HEK293T (cell line): ENCODE results near the gene FADD.
A peak's percentile ranks its signal among the peaks of the same experiment; 100 is the strongest.

Experiments used
- CTCF ChIA-PET: fragments of 350-600 bp; formaldehyde crosslinking; extraction: SDS; loops from one replicate; lab custom pipeline; 2021; ENCODE audit warnings: antibody characterized with exemption, inconsistent platforms; lab: Yijun Ruan, JAX
- POLR2A ChIA-PET: fragments of 350-600 bp; formaldehyde crosslinking; extraction: SDS; loops from one replicate; lab custom pipeline; 2020; ENCODE audit warnings: antibody characterized with exemption, inconsistent platforms; lab: Yijun Ruan, JAX
- DNase-seq: peaks from one replicate; pipeline ENCODE4 v3.0.0; 2012; ENCODE audit warnings: mixed read lengths; ENCODE audit errors: extremely low spot score
- ARNT ChIP-seq: fragments of 450-650 bp; IDR thresholded peaks from 2 replicates; pipeline ENCODE4 v1.6.1; 2017; ENCODE audit warnings: mild to moderate bottlenecking
- BHLHE40 ChIP-seq: fragments of 450-650 bp; IDR thresholded peaks from 2 replicates; pipeline ENCODE4 v1.6.1; 2016; ENCODE audit warnings: mild to moderate bottlenecking, moderate library complexity, borderline replicate concordance
- CTBP1 ChIP-seq: fragments of 450-650 bp; IDR thresholded peaks from 2 replicates; pipeline ENCODE4 v1.6.1; 2016; ENCODE audit warnings: borderline replicate concordance
- ELF4 ChIP-seq: fragments of 450-650 bp; IDR thresholded peaks from 2 replicates; pipeline ENCODE4 v1.6.1; 2017; ENCODE audit warnings: antibody characterized with exemption
- FOXA1 ChIP-seq: fragments of 450-650 bp; IDR thresholded peaks from 2 replicates; pipeline ENCODE4 v1.6.1; 2016; ENCODE audit warnings: mild to moderate bottlenecking
- FOXK2 ChIP-seq: fragments of 450-650 bp; IDR thresholded peaks from 2 replicates; pipeline ENCODE4 v1.6.1; 2016; ENCODE audit warnings: mild to moderate bottlenecking
- FOXM1 ChIP-seq: fragments of 450-650 bp; IDR thresholded peaks from 2 replicates; pipeline ENCODE4 v1.6.1; 2017; ENCODE audit warnings: mild to moderate bottlenecking, borderline replicate concordance
- HDGF ChIP-seq: fragments of 450-650 bp; IDR thresholded peaks from 2 replicates; pipeline ENCODE4 v1.6.1; 2017; ENCODE audit warnings: antibody characterized with exemption, borderline replicate concordance
- L3MBTL2 ChIP-seq: fragments of 450-650 bp; conservative IDR thresholded peaks from 2 replicates; pipeline ENCODE4 v1.6.1; 2016; ENCODE audit warnings: mild to moderate bottlenecking
- LEF1 ChIP-seq: fragments of 450-650 bp; IDR thresholded peaks from 2 replicates; pipeline ENCODE4 v1.6.1; 2017; ENCODE audit warnings: mild to moderate bottlenecking, borderline replicate concordance
- NFRKB ChIP-seq: fragments of 450-650 bp; IDR thresholded peaks from 2 replicates; pipeline ENCODE4 v1.6.1; 2016; ENCODE audit warnings: mild to moderate bottlenecking, moderate library complexity
- PKNOX1 ChIP-seq: fragments of 450-650 bp; IDR thresholded peaks from 2 replicates; pipeline ENCODE4 v1.6.1; 2016
- SP1 ChIP-seq: fragments of 450-650 bp; IDR thresholded peaks from 2 replicates; pipeline ENCODE4 v1.6.1; 2017
- SUZ12 ChIP-seq: fragments of 450-650 bp; IDR thresholded peaks from 2 replicates; pipeline ENCODE4 v1.6.1; 2016; ENCODE audit warnings: mild to moderate bottlenecking
- TARDBP ChIP-seq: fragments of 450-650 bp; IDR thresholded peaks from 2 replicates; pipeline ENCODE4 v1.6.1; 2016
- ZNF384 ChIP-seq: fragments of 450-650 bp; IDR thresholded peaks from 2 replicates; pipeline ENCODE4 v1.6.1; 2016

The FADD gene

GRCh38 chr11:70176940-70177689, 26.0 kb upstream of the FADD start:
- CTCF ChIA-PET, result interaction anchor here (0.7 kb wide), 1 partner anchor 278 kb away, joined by 3 read pairs; no protein-coding TSS in a partner anchor
- DNase-seq, result peak; percentile 95
- TF ChIP-seq TARDBP (no peak), FOXM1 (no peak), ZNF384 (peak; percentile 88)
- POLR2A ChIA-PET, result no interaction called here

- ChIA-PET CTCF (no interaction called here), POLR2A (no interaction called here)
- TF ChIP-seq HDGF (no peak), BHLHE40 (no peak), ZNF384 (no peak), CTBP1 (no peak), NFRKB (no peak), TARDBP (no peak), LEF1 (no peak)
- no peak for DNase-seq
Observed at GRCh38 chr11:70180906-70181305, 22.2 kb upstream of the FADD start.

DNA sequence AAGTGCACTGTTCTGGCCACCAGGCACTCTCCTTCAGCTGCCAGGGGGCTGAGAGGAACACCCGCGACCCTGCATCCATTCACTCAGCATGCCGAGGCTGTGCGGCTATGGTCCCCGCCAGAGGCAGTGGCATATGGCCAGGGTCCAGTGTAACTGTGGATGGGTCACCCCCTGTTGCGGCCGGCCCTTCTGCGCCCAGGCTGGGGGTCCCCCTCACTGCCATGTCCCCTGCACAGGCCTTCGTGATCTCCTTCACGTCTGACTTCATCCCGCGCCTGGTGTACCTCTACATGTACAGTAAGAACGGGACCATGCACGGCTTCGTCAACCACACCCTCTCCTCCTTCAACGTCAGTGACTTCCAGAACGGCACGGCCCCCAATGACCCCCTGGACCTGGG, 20.8 kb upstream of the FADD start:
- POLR2A ChIA-PET, result no interaction called here
- CTCF ChIA-PET, result interaction anchor here (0.6 kb wide), 1 partner anchor 55 kb away, joined by 3 read pairs; no protein-coding TSS in a partner anchor
- TF ChIP-seq BHLHE40, result no peak
- TF ChIP-seq CTBP1, result no peak
- TF ChIP-seq FOXA1, result no peak
- no peak for TF ChIP-seq FOXK2
- no peak for TF ChIP-seq ARNT
- no peak for TF ChIP-seq SUZ12
- TF ChIP-seq ELF4, result no peak
- no peak for TF ChIP-seq L3MBTL2
- TF ChIP-seq HDGF, result no peak
- TF ChIP-seq ZNF384, result no peak
- no peak for TF ChIP-seq NFRKB
- TF ChIP-seq FOXM1, result no peak
- TF ChIP-seq TARDBP, result no peak
- no peak for TF ChIP-seq LEF1
- TF ChIP-seq PKNOX1, result no peak
- no peak for TF ChIP-seq SP1
- DNase-seq, result no peak

DNA sequence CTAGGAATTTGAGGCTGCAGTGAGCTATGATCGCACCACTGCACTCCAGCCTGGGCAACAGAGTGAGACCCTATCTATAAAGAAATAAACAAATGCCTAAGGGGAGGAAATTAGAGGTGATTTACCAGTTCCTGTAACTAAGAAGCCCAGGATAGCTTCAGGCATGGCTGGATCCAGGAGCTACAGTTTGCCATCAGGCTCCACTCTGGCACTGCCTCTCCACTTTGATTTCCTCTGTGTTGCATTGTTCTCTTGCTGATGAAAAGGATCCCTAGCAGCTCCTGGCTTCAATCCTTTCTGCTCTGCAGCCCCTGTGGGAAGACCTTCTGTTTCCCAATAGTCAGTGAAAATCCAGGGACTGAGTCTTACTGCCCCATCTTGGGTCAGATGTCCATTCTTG, 20.1 kb upstream of the FADD start:
- CTCF ChIA-PET, result interaction anchor here (0.8 kb wide), 1 partner anchor 264 kb away, joined by 4 read pairs; no protein-coding TSS in a partner anchor
- POLR2A ChIA-PET, result no interaction called here
- no peak for DNase-seq
- TF ChIP-seq LEF1, result no peak
- no peak for TF ChIP-seq HDGF
- TF ChIP-seq ZNF384, result no peak
- TF ChIP-seq L3MBTL2, result no peak
- no peak for TF ChIP-seq SP1

DNA sequence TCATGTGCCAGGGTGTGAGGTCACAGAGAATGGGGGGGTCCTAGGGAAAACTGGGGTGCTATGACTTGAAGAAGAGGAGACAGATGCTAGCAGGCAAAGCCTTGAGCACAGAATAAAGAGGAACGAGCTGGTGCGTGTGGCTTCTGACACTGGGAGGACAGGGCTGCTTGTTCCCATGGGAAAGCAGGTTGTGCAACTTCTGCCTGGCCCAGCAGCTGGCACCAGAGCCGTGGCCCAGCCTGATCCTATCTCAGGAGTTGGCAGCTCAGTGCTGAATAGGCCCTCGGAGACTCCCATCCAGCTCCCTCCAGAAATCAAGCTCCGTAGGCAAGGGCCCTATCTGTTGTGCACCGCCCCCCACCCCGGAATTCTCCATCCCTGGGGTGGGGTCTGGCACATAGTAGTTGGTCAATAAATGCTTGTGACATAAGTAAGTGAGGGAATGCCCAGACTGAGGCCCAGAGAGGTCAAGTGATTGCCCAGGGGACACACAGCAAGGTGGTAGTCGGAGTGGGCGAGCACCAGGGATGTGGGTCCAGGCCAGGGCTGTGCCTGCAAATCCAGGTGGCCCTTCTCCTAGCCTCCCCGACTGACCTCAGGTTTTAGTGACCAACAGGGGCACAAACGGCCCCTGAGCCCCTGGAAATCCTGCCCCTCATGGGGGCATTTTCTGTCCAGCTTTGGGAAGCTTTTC, 19.5 kb upstream of the FADD start:
- TF ChIP-seq SP1 (no peak), PKNOX1 (no peak), BHLHE40 (no peak), LEF1 (no peak), ZNF384 (no peak), FOXK2 (no peak), SUZ12 (no peak), TARDBP (no peak), FOXA1 (no peak), HDGF (no peak), NFRKB (no peak)
- ChIA-PET POLR2A (no interaction called here), CTCF (interaction anchor here (0.8 kb wide), 1 partner anchor 265 kb away, joined by 4 read pairs; no protein-coding TSS in a partner anchor)
- no peak for DNase-seq

DNA sequence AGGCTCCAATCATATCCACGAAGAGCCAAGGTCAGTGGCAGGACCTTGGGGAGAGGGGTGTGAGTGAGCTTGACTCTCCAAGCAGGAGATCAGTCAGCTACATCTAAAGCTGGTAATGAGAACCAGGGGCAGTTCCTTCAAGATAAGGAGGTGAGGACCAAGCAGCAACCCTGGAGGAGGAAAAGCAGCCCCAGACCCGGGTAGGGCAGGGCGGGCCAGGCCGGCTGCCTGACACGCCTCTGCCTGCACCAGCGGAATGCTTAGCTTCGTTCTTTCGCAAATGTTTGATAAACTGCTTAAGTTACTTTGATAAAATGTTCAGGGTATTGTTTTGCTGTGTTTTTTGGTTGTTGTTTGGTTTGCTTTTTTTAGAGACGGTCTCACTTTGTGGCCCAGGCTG, 18.7 kb upstream of the FADD start:
- ChIA-PET POLR2A (no interaction called here), CTCF (no interaction called here)
- DNase-seq, result no peak
- TF ChIP-seq BHLHE40 (no peak), ELF4 (no peak), LEF1 (no peak), ZNF384 (no peak), FOXA1 (no peak), CTBP1 (no peak), PKNOX1 (no peak), FOXM1 (no peak), L3MBTL2 (no peak), FOXK2 (no peak), ARNT (no peak), NFRKB (no peak), TARDBP (no peak), SUZ12 (no peak), SP1 (no peak), HDGF (no peak)
